ENCODE measurements around the gene CTDSP1. TPM values are rescaled to one million over a fixed set of nuclear protein-coding genes. Genes with fewer than 3 reads are reported as not detected.

The CTDSP1 gene
- total and polyA plus RNA-seq, 3 experiments from 2014 or later: 32.2 to 113 (median 104) TPM

GRCh38 chr2:218386505-218387368, 12.9 kb upstream of the CTDSP1 start:
- ChIA-PET POLR2A (no interaction called here), CTCF (interaction anchor here (1.2 kb wide), 1 partner anchor 10 kb away, joined by 5 read pairs; no protein-coding TSS in a partner anchor)
- DNase-seq: no peak
- H3K4me3 Mint-ChIP-seq: peak overlapping the region in 1 of 7 donors; percentile 63
- H3K27ac ChIP-seq (ENCODE audit: low read depth, low read length): no peak overlapping the region
- no peak overlapping the region for H3K4me3 ChIP-seq (ENCODE audit: low read length)
- H3K36me3 Mint-ChIP-seq: no peaks in the 10 kb centered on the region
- H3K4me1 ChIP-seq (ENCODE audit: insufficient read depth, low read length): no peaks in the 10 kb centered on the region
- no peaks in the 10 kb centered on the region for H3K9me3 ChIP-seq (ENCODE audit: low read length)
- peaks cover 4 to 7% (median 7%) of the 10 kb centered on the region in 3 donors for H3K4me1 Mint-ChIP-seq
- peaks cover 4 to 5% of the 10 kb centered on the region in 2 donors for H3K27me3 Mint-ChIP-seq
- H3K9me3 Mint-ChIP-seq: no peaks in the 10 kb centered on the region
- peak overlapping the region in 2 of 8 donors; percentile 41 to 85 for H3K27ac Mint-ChIP-seq
- no peaks in the 10 kb centered on the region for H3K36me3 ChIP-seq (ENCODE audit: insufficient read depth, low read length)
- H3K27me3 ChIP-seq (ENCODE audit: insufficient read depth, low read length, poor library complexity, severe bottlenecking): no peaks in the 10 kb centered on the region

GRCh38 chr2:218387369-218388194, 12.1 kb upstream of the CTDSP1 start:
- H3K9me3 Mint-ChIP-seq: no peaks in the 10 kb centered on the region
- DNase-seq: peak in 1 of 5 donors; percentile 48
- Histone ChIP-seq H3K4me3 (ENCODE audit: low read length) (no peak overlapping the region), H3K36me3 (ENCODE audit: insufficient read depth, low read length) (no peaks in the 10 kb centered on the region), H3K27ac (ENCODE audit: low read depth, low read length) (no peak overlapping the region), H3K27me3 (ENCODE audit: insufficient read depth, low read length, poor library complexity, severe bottlenecking) (no peaks in the 10 kb centered on the region), H3K9me3 (ENCODE audit: low read length) (no peaks in the 10 kb centered on the region), H3K4me1 (ENCODE audit: insufficient read depth, low read length) (no peaks in the 10 kb centered on the region)
- ChIA-PET POLR2A (no interaction called here), CTCF (no interaction called here)
- no peaks in the 10 kb centered on the region for H3K36me3 Mint-ChIP-seq
- H3K4me3 Mint-ChIP-seq: peak overlapping the region in 1 of 7 donors; percentile 63
- H3K27ac Mint-ChIP-seq: peak overlapping the region in 3 of 8 donors; percentile 12 to 85 (median 41)
- peaks cover 4 to 6% (median 5%) of the 10 kb centered on the region in 3 donors for H3K4me1 Mint-ChIP-seq
- peaks cover 2 to 5% of the 10 kb centered on the region in 2 donors for H3K27me3 Mint-ChIP-seq

DNA sequence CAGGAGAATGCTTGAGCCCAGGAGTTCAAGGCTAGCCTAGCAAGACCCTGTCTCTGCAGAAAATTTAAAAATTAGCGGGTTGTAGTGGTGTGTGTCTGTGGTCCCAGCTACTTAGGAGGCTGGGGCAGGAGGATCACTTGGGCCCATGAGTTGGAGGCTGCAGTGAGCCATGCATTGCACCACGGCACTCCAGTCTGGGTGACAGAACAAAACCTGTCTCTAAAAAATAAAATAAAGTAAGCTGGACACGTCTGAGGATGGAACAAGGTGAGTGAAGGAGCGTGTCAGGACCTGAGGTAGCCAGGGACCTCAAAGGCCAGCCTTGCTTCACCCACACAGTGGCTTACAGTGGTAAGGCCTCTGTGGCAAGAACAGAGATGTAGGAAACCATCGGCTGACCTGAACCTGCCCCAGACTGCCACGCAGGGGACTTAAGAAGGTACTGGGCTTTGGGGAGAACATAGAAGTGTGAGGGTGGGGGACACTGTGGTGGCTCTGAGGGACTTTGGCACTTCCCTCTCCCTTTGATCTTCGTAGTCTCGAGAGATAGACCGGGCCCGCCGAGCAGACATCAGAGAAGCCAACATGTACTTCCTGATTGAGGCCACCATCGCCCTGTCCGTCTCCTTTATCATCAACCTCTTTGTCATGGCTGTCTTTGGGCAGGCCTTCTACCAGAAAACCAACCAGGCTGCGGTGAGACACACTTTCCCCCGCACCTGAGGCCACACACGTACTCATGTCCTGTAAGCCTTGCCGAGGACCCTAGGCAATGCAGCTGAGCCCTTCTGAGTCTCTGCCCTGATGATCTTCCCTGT, 10.1 kb upstream of the CTDSP1 start:
- H3K4me3 Mint-ChIP-seq: no peak overlapping the region
- peaks cover 11% of the 10 kb centered on the region for H3K4me1 ChIP-seq (ENCODE audit: insufficient read depth, low read length)
- H3K9me3 Mint-ChIP-seq: no peaks in the 10 kb centered on the region
- H3K27me3 Mint-ChIP-seq: peaks cover 5 to 7% of the 10 kb centered on the region in 2 donors
- H3K4me3 ChIP-seq (ENCODE audit: low read length): no peak overlapping the region
- ChIA-PET POLR2A (interaction anchor here (1.2 kb wide), 1 partner anchor 14 kb away, joined by 3 read pairs; no protein-coding TSS in a partner anchor), CTCF (interaction anchor here (1.1 kb wide), 2 partner anchors 97 to 118 kb away, joined by 3 read pairs; partner anchors contain the start of gene TMBIM1)
- no peak overlapping the region for H3K27ac ChIP-seq (ENCODE audit: low read depth, low read length)
- DNase-seq: no peak
- H3K27me3 ChIP-seq (ENCODE audit: insufficient read depth, low read length, poor library complexity, severe bottlenecking): no peaks in the 10 kb centered on the region
- no peaks in the 10 kb centered on the region for H3K9me3 ChIP-seq (ENCODE audit: low read length)
- H3K36me3 Mint-ChIP-seq: no peaks in the 10 kb centered on the region
- no peaks in the 10 kb centered on the region for H3K36me3 ChIP-seq (ENCODE audit: insufficient read depth, low read length)
- peak overlapping the region in 1 of 8 donors; percentile 86 for H3K27ac Mint-ChIP-seq
- peaks cover 14 to 21% (median 16%) of the 10 kb centered on the region in 3 donors for H3K4me1 Mint-ChIP-seq

DNA sequence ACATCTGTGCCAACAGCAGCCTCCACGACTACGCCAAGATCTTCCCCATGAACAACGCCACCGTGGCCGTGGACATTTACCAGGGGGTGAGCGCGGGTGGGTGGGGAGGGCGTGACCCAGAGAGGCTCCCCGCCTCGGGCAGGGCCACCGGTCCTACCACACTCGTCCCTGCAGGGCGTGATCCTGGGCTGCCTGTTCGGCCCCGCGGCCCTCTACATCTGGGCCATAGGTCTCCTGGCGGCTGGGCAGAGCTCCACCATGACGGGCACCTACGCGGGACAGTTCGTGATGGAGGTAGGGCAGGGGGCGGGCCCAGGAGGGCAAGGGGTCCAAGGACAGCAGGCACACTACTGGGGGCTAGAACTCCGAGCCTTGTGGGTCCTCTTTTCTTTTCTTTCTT, 8.5 kb upstream of the CTDSP1 start:
- CTCF ChIA-PET: interaction anchor here (6.4 kb wide), 1 partner anchor 91 kb away, joined by 46 read pairs; no protein-coding TSS in a partner anchor
- no peak for DNase-seq
- POLR2A ChIA-PET: interaction anchor here (1.1 kb wide), 1 partner anchor 997 kb away, joined by 6 read pairs; no protein-coding TSS in a partner anchor
- Mint-ChIP-seq H3K4me1 (peaks cover 25 to 37% (median 31%) of the 10 kb centered on the region in 3 donors), H3K4me3 (no peak overlapping the region), H3K9me3 (no peaks in the 10 kb centered on the region), H3K27me3 (peaks cover 5 to 6% of the 10 kb centered on the region in 2 donors), H3K27ac (no peak overlapping the region), H3K36me3 (peaks cover 0 to under 1% (median 0%) of the 10 kb centered on the region in 3 donors)
- Histone ChIP-seq H3K36me3 (ENCODE audit: insufficient read depth, low read length) (no peaks in the 10 kb centered on the region), H3K4me3 (ENCODE audit: low read length) (no peak overlapping the region), H3K9me3 (ENCODE audit: low read length) (no peaks in the 10 kb centered on the region), H3K27ac (ENCODE audit: low read depth, low read length) (no peak overlapping the region), H3K27me3 (ENCODE audit: insufficient read depth, low read length, poor library complexity, severe bottlenecking) (no peaks in the 10 kb centered on the region), H3K4me1 (ENCODE audit: insufficient read depth, low read length) (peaks cover 24% of the 10 kb centered on the region)

- no peaks in the 10 kb centered on the region for H3K27me3 ChIP-seq (ENCODE audit: insufficient read depth, low read length, poor library complexity, severe bottlenecking)
- H3K9me3 ChIP-seq (ENCODE audit: low read length): no peaks in the 10 kb centered on the region
- peaks cover under 1 to 8% of the 10 kb centered on the region in 2 donors for H3K27me3 Mint-ChIP-seq
- peaks cover 0 to 7% (median 0%) of the 10 kb centered on the region in 3 donors for H3K36me3 Mint-ChIP-seq
- no peaks in the 10 kb centered on the region for H3K9me3 Mint-ChIP-seq
- no peak overlapping the region for H3K4me3 Mint-ChIP-seq
- H3K27ac ChIP-seq (ENCODE audit: low read depth, low read length): no peak overlapping the region
- CTCF ChIA-PET: interaction anchor here (0.6 to 6.4 kb wide), 4 partner anchors 15 to 120 kb away, joined by 3 to 46 read pairs (median 8); partner anchors contain the start of gene CATIP
- H3K27ac Mint-ChIP-seq: peak overlapping the region in 1 of 8 donors; percentile 47
- DNase-seq: no peak
- POLR2A ChIA-PET: interaction anchor here (1.1 kb wide), 1 partner anchor 996 kb away, joined by 6 read pairs; no protein-coding TSS in a partner anchor
- H3K4me3 ChIP-seq (ENCODE audit: low read length): no peak overlapping the region
- peaks cover 34 to 44% (median 39%) of the 10 kb centered on the region in 3 donors for H3K4me1 Mint-ChIP-seq
- H3K36me3 ChIP-seq (ENCODE audit: insufficient read depth, low read length): no peaks in the 10 kb centered on the region
- peaks cover 35% of the 10 kb centered on the region for H3K4me1 ChIP-seq (ENCODE audit: insufficient read depth, low read length)
These were observed 7.2 kb upstream of the CTDSP1 start for GRCh38 chr2:218392459-218392858.

- H3K27me3 ChIP-seq (ENCODE audit: insufficient read depth, low read length, poor library complexity, severe bottlenecking): no peaks in the 10 kb centered on the region
- Mint-ChIP-seq H3K4me1 (peaks cover 39 to 49% (median 44%) of the 10 kb centered on the region in 3 donors), H3K27me3 (peaks cover 0 to 12% of the 10 kb centered on the region in 2 donors), H3K36me3 (peaks cover 0 to 7% (median 0%) of the 10 kb centered on the region in 3 donors), H3K9me3 (no peaks in the 10 kb centered on the region), H3K27ac (peak overlapping the region in 1 of 8 donors; percentile 100), H3K4me3 (no peak overlapping the region)
- no peaks in the 10 kb centered on the region for H3K9me3 ChIP-seq (ENCODE audit: low read length)
- no peak for DNase-seq
- H3K4me1 ChIP-seq (ENCODE audit: insufficient read depth, low read length): peaks cover 40% of the 10 kb centered on the region
- no peak overlapping the region for H3K4me3 ChIP-seq (ENCODE audit: low read length)
- H3K27ac ChIP-seq (ENCODE audit: low read depth, low read length): no peak overlapping the region
- ChIA-PET CTCF (interaction anchor here (0.6 to 6.4 kb wide), 9 partner anchors 14 to 121 kb away, joined by 3 to 63 read pairs (median 5); partner anchors contain the start of genes AAMP, CATIP, PNKD and TMBIM1), POLR2A (interaction anchor here (1.3 kb wide), 1 partner anchor 123 kb away, joined by 5 read pairs; the partner anchor contains the start of genes AAMP and PNKD)
- no peaks in the 10 kb centered on the region for H3K36me3 ChIP-seq (ENCODE audit: insufficient read depth, low read length)
These were observed 6.7 kb upstream of the CTDSP1 start for GRCh38 chr2:218392891-218393462.
